ENCODE data around the gene SPARC.
"Not testable (repeated sequence)": the region's sequence is repeated elsewhere in the genome, so short reads cannot be mapped to it uniquely, and the experiment has no call there.

SPARC gene

DNA sequence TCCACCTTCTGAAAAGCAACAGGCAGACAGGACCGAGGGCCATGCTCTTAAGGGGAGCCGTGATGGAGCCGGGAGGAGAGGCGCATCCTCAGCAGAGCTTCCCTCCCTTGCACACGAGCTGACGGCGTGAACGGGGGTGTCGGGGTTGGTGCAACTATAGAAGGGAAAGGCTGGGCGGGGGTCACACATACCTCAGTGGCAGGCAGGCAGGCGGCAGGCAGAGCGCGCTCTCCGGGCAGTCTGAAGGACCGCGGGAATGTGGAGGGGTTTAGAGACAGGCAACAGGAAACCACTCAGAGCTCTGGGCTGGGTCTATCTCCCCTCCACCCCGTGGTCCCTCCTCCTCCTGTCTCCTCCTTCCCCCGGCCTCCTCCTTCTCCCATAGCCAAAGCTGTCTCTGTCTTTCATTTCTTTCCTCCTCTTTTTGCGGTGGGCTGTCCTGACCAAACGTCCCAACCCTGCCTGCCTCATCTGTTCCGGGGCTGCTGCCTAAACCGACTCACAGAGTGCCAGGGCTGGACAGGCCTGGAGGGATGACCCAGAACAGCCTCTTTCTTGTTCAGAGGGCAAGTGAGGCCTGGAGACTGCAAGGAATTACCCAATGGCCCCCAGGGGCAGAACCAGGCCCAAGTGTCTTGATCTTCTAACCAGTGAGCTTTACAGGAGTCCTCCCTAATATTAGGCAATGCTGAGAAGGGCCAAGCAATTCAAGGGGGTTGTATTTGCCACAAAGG is at the start of gene SPARC:
TSS of gene SPARC (minus strand) at position 242 of the 734 bp plus-strand sequence. CDS start 10,727 bp downstream, outside the sequence.
- no peak for DNase-seq

DNA sequence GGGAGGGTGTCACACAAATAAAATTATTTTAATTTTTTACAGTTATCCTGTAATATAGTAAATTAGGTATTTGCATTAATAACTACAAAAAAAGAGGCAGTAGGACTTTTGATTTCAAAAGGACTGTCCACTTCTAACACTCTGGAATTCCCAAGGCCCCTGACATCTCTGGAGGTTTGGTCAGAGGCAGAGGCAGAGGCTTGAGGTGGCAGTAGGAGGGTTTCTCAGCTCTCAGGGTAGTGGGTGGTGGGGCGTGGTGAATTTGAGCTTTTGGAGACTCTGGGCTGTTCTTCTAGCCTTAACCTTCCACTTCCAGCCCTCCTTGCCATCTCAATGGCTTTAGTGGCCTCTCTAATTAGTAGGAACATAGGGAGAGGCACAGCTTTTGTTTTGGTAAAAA is 48.9 kb upstream of the SPARC start:
- DNase-seq, result no peak

GRCh38 chr5:151734064-151734408 is 47.3 kb upstream of the SPARC start:
- no peak for DNase-seq

DNA sequence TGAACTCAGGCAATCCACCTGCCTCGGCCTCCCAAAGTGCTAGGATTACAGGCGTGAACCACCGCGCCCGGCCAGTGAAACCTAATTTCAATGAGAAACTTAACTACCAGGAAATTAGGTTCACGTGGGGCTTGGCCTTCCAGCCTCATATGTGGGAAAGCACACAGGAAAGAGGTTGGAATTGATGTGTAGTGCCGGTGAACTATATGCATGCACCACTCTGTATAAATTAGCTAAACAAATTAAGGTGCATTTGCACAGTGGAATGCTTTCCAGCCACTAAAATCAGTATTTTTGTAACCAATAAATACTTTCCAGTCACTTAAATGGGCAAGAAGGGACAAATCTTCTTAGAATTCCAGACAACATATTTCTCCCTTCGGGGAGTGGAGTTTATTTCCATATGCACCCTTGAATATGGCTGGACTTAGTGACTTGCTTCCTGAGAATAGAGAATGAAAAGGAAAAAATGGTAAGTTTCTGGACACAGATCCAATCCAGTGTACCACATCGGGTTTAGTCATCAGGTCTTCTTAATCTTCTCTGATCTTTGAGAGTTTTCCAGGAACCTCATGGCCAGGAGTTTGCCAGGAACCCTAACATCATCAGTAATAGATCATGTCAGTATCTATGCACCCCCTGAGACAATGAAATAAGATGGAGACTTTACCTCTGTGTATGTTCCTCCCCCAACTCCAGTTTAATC is 46.8 kb upstream of the SPARC start:
- DNase-seq, result no peak

DNA sequence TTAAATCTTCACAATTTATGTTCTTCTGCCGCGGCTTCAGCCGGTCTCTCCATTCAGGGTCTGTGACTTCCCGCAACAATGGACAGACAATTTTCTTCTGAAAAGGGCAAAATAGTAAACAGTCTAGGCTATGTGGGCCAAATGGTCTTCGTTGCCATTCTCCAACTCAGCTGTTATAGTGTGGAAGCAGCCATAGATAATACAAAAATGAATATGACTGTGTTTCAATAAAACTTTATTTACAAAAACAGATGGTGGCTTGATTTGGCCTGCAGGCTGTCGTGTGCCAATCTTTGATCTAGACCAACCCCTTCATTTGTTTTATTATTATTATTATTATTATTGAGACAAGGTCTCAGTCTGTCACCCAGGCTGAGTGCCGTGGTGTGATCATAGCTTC is 43.7 kb upstream of the SPARC start:
- DNase-seq, result no peak

DNA sequence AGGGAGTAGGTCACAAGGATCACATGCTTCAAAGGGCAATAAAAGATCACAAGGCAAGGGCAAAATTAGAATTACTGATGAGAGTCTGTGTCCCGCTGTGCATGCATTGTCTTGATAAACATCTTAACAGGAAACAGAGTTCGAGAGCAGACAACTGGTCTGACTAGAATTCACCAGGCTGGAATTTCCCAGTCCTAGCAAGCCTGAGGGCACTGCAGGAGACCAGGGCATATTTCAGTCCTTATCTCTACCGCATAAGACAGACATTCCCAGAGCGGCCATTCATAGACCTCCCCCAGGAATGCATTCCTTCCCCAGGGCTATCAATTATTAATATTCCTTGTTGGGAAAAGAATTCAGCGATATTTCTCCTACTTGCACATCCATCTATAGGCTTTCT is 42.9 kb upstream of the SPARC start:
- DNase-seq, result not testable (repeated sequence)

DNA sequence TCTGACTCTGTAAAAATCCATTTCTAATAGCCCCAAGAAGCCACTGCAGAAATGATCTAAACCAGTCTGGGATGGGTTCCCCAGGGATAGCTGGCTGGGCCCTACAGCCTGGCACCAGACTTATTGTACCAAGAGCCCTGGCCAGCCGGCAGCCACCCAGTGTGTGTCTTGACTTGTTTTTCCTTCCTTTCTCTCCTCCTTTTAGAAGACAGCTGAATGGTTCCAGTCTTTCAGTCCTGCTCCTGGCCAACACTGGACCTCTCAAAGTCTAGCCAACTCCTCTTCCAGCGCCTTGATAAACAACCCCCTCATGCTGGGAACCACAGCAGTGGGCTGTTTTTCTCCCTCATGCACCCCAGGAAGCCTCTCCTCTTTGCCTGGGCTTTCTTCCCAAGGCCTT is 37.6 kb upstream of the SPARC start:
- DNase-seq, result no peak

DNA sequence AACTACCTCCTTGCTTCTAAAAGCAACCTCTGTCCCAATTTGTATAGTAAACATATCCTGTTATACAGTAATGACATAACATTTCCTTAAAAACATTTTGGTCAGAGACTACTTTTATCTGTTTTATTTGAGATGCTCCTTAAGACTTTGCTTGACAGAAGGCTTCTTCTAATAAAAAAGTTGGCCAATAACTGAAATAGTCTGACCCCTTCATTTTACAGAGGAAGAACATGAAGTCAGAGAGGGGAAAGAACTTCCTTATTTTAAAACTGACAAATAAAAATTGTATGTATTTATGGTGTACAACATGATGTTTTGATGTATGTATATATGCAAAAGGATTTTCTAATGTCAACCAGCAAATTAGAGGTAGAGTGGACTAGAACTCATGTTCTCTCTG is 35.8 kb upstream of the SPARC start:
- DNase-seq, result no peak

DNA sequence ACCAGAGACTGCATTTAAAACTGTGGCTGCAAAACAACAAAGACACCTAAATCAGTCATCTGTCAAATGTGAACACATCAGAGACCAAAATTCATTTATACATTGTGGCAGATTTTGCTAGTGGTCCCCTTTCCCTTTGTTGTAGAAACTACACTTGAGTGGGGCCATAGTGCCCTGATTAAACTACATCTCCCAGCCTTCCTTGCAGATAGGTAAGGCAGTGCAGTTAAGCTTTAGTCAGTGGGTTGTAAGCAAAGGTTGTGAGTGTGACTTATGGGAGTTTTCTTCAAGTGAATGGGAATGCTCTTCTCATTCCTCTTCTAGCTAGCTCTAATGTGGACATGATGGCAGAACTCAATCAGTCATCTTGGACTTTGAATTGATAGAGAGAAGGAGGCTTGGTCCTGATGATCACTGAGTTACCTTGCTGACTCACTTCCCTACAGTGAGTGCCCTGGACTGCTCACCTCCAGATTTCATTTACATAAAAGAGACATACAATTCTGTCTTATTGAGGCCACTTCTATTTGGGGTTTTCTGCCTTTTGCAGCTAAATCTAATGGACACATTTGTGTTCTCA is 35.2 kb upstream of the SPARC start:
- no peak for DNase-seq

- DNase-seq, result no peak
These were observed 34.5 kb upstream of the SPARC start for GRCh38 chr5:151721087-151721646.

DNA sequence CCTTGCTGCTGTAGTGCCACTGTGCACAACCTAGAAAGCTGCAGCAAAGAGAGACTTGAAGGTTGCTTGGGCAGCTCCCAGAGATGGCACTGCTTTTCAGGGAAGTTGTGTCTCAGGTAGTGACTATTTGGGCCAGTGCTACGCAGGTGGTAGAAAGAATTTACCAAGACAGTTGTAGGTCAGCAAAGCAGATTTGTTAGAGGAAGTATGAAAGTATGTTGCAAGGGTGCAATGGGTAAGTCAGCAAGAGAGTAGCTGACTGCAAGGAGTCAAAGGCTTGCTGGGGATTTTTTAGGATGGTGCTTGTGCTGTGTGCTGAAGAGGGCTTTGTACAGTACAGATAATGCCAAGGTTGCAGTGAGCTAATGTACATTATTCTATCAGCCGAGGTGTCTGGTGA is 33.5 kb upstream of the SPARC start:
- no peak for DNase-seq

DNA sequence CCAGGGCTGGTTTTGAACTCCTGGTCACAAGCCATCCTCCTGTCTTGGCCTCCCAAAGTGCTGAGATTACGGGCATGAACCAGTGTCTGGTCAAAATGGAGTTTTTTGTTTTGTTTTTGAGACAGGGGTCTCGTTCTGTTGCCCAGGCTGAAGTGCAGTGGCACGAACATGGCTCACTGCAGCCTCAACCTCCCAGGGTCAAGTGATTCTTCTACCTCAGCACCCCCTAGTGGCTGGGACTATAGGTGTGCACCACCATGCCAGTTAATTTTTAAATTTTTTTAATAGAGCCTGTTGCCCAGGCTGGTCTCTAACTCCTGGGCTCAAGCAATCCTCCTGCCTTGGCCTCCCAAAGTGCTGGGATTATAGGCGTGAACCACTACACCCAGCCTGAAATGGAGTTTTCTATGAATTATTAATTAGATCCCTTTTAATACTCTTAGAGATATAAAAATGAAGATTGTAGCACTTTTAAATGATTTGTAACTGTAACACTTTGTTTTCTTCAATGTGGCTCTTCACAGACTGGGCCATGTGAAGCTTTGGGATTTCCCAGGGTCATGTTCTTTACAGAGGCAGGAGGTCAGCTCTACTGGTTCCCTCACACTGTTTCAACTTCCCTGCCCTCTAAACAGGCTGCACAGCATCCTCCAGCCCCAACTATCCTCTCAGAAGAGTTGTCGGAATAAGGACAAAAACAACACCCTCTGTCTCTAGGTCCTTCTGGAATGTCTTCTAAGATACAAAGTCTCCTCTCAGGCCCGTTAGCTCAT is 32.7 kb upstream of the SPARC start:
- DNase-seq, result no peak

- DNase-seq, result no peak
These were observed 31.9 kb upstream of the SPARC start for GRCh38 chr5:151718646-151719045.

DNA sequence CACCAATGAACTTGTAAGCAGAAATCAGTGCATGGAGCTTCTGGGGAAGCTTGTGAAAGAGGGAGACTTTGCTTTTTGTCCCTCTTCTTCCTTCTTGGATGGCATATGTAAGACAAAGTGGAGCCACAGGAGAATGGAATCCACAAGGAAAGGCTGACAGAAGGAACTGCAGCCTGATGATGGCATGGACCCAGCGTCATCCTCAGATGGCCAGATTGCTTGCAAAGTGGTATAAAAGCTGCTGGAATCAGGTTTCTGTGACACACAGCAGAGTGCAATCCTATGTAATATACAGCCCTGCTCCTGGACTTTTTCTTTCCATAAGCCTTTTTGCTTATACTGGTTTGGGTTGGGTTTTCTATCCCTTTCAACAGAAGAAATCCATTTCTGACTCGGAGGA is 31.4 kb upstream of the SPARC start:
- no peak for DNase-seq

GRCh38 chr5:151717416-151717815 is 30.7 kb upstream of the SPARC start:
- no peak for DNase-seq

DNA sequence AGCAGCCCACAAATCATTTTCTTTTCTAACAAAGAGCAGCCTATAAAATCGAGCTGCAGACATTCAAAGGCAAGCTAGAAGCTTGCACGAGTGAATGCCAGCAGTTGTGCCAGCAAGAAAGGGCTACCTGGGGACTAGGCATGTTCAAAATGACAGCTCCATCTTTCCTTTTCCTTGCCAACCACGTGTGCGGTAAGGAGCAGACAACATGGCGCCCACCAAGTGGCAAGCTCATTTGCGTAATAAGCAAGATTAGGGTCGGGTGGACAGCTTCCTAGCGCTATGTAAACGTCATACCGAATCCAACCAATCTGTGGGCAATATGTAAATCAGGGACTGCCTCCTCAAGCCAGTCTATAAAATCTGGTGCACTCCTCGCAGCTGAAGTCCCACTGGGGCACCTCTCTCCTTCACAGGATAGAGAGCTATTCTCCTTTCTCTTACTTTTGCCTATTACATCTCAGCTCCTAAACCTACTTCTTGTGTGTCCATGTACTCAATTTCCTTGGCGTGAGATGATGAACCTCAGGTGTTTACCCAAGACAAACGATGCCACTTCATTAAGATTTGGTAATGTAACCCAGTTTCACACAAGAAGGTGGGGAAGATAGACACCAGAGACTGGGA is 22.5 kb upstream of the SPARC start:
- no peak for DNase-seq

DNA sequence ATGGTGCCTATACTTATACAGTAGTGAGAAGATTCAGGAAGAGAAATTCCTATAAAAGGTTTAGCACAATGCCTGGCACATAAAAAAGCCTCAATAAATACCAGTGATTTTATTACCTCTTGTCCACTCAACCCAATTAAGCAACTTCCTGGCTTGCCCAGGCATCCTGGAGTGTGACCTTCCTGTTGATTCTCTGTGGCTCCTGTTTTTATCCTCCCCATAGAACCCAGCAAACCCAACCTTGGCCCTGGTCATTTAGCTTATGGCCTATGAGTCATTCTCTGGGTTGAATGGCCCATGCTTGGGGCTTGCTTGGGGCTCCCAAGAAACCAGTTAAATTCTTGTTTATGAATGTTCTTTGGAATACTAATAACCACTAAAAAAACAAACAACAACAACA is 21.4 kb upstream of the SPARC start:
- no peak for DNase-seq

DNA sequence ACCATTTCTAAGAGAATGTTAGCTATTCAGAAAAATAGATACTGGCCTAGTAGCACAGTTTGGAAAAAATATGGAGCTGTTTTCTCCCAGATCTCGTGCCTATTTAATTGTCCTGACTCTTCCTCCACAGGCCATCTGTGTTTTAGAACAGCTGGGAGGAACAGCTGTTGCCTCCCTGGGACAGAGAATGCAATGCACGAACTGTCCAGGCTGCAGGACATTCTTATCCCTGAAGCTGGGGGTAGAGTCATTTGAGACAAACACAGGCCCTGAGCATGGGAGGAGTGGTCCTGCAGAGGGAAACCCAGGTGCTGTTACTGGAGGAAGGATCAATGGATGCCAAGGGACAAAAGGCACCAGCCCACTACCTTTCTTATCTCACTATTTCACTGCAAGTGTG is 20.9 kb upstream of the SPARC start:
- DNase-seq, result no peak

- DNase-seq, result no peak
These were observed 20.2 kb upstream of the SPARC start for GRCh38 chr5:151706906-151707305.

DNA sequence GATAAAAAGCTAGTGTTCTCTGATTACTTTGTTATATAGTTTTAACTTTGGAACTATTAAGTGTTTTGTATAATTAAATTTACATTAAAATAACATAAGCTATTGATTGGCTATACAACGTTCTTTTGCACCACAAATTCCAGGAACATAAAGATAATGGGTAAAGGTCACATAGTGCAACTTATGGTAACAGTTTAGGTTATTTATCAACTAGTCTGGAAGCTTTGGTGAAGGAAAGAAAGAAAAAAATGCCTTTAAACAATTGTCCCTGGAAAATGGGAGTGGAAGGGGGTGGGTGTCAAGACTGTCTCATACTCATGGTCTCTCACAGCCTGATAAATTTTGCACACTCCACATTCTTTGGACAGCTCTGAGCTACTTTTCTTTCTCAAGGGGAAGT is 17.1 kb upstream of the SPARC start:
- no peak for DNase-seq

DNA sequence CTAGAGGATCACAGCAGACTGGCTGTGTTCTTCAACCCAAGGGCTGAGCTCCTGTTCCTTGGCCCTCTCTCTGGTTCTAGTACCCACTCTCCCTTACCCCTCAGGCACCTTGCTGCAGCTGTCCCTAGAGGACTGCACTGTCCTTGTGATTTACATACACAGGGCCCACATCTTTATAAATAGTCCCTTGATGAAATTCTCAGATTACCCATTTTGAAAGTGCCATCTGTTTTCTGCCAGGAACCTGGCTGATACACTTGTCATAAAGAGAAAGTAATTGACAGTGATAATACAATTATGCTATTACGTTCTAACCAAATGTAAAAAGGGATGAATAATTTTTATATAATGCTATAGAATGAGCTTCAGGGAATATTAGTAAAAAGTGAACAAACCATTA is 16.5 kb upstream of the SPARC start:
- no peak for DNase-seq

DNA sequence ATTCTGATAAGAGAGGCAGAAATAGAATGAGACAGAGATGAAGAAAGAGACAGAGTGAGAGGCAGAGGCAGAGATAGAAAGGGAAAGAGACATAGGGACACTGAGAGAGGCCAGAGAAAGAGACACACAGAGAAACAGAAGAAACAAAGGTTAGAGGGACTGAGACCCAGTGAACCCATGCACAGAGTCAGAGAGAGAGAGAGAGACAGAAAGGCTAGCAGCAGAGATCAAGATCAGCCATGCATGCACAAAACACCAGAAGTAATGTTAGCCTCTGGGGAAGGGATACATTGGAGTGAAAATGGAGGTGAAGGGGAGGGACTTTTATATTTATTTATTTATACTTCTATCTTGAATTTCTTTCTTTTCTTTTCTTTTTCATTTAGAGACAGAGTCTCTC is 14.1 kb upstream of the SPARC start:
- no peak for DNase-seq

DNA sequence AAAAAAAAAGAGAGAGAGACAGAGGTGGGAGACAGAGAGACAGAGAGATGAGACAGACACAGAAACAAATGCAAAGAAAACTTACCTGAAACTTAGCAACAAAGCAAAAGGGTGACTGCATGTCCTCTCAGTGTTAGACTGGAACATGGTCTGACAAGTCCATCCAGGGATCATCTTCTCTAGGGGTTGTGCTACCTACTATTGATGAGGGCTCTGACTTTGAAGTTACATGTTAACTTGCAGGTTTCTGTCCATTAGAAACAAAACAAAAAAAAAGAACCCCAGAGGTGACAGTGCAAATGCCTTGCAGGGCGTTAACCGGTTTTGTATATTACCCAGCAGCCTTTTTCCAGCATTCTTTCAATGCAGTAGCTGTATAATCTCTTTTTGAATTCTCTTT is 13.6 kb upstream of the SPARC start:
- no peak for DNase-seq

Measured in activated T-cell treated with anti-CD3 and anti-CD28 coated beads for 4 hours (primary cell).